IPS-20b (cell line): ENCODE data around the gene HRAS.

Experiments
- H3K27ac ChIP-seq: one replicate; pipeline ENCODE4 v1.5.1; 2013; ENCODE audit warnings: low read length
- H3K27me3 ChIP-seq: 2 replicates; pipeline ENCODE4 v1.6.1; 2013; ENCODE audit warnings: mild to moderate bottlenecking, low read length, inconsistent platforms; ENCODE audit not compliant: insufficient read depth
- H3K36me3 ChIP-seq: 2 replicates; pipeline ENCODE4 v1.6.1; 2013; ENCODE audit warnings: low read depth, mild to moderate bottlenecking, inconsistent platforms, low read length, moderate library complexity; ENCODE audit not compliant: insufficient read depth
- H3K4me1 ChIP-seq: 2 replicates; pipeline ENCODE4 v1.6.1; 2013; ENCODE audit warnings: mild to moderate bottlenecking, control low read depth, inconsistent platforms, low read length, moderate library complexity; ENCODE audit not compliant: insufficient read depth
- H3K4me3 ChIP-seq: 2 replicates; pipeline ENCODE4 v1.5.1; 2013; ENCODE audit warnings: mild to moderate bottlenecking, low read length, inconsistent platforms
- H3K9ac ChIP-seq: 2 replicates; pipeline ENCODE4 v1.6.1; 2013; ENCODE audit warnings: low read depth, mild to moderate bottlenecking, inconsistent platforms, low read length, moderate library complexity
- H3K9me3 ChIP-seq: 2 replicates; pipeline ENCODE4 v1.6.1; 2013; ENCODE audit warnings: mild to moderate bottlenecking, low read depth, low read length, inconsistent platforms; ENCODE audit not compliant: insufficient read depth

HRAS gene

DNA sequence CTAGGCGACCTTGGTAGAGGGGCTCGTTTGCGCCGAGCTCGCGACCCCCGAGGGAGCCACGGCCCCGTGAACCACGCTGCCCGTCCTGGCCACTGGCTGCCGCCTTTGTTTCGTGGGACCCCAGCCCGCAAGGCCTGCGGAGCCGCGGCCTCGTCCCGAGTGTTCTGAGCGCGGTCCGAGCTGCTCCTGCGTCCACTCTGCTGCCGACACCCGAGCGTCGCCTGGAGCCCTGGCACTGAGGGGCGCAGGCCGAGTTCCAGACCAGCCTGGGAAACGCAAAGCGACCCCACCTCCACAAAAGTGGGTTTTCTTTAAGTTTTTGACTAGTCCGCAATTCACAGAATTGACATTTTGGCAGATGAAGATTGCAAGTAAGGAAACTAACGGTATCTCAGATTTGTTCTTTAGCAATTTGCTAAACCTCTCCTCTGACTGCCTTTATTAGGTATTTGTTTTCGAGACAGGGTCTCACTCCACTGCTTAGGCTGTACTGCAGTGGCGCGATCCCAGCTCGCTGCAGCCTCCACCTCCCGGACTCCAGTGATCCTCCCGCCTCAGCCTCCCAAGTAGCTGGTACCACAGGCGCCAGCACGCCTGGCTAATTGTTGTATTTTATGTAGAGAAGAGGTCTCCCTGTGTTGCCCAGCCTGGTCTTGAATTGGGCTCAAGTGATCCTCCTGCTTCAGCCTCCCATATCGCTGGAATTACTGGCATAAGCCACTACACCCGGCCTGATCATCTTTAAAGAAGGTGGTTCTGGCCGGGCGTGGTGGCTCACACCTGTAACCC is 27.5 kb downstream of the HRAS start:
- Histone ChIP-seq H3K4me3 (peak overlapping the region; percentile 74), H3K27me3 (no peaks in the 10 kb centered on the region), H3K9ac (peak overlapping the region; percentile 70), H3K9me3 (no peaks in the 10 kb centered on the region), H3K36me3 (peaks cover 10% of the 10 kb centered on the region; the same call in 1 of the 2 replicates), H3K4me1 (no peaks in the 10 kb centered on the region), H3K27ac (no peak overlapping the region)

DNA sequence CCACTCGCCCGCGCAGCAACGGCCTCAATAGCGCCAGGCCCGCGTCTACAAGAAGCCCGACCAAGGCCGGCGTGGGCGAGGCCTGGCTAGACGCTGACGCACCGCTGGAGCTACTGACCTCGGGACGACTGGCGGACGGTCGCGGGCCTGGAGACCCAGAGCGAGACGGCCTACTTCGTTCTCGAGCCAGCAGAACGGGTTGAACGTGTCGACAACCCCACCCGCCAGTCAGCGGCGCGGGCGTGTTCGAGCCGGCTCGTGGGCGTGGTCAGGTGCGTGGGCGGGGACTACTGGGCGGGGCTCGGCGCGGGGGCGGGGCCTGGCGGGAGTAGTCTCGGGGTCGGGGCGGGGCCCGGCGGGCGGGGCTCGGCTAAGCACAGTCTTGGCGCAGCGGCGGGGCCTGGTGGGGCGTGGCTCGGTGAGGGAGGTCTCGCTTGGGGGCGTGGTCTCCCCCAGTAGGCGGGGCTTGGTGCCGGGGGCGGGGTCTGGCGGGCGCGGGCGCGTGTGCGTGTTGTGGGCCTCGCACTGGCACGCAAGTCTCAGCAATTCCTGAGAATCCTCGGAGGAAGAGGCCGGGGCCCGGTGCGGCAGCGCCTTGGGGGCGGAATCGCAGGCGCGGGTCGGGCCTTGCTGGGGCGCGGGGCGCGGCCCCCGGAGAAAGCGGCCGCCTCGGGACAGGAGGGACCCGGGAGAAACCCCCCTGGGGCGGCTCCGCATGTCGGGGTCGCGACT is 28.2 kb downstream of the HRAS start, which contains the start of gene RNH1:
Gene RNH1, minus strand, starts transcription at position 248 of the 732 bp plus-strand sequence. CDS start 5,080 bp downstream, outside the sequence.
- Histone ChIP-seq H3K9me3 (no peaks in the 10 kb centered on the region), H3K27me3 (no peaks in the 10 kb centered on the region), H3K9ac (peak within 1 kb of the TSS; percentile 95), H3K36me3 (peaks cover 10% of the 10 kb centered on the region; the same call in 1 of the 2 replicates), H3K27ac (peak within 1 kb of the TSS; percentile 77), H3K4me3 (peak within 1 kb of the TSS; percentile 94), H3K4me1 (no peaks in the 10 kb centered on the region)

DNA sequence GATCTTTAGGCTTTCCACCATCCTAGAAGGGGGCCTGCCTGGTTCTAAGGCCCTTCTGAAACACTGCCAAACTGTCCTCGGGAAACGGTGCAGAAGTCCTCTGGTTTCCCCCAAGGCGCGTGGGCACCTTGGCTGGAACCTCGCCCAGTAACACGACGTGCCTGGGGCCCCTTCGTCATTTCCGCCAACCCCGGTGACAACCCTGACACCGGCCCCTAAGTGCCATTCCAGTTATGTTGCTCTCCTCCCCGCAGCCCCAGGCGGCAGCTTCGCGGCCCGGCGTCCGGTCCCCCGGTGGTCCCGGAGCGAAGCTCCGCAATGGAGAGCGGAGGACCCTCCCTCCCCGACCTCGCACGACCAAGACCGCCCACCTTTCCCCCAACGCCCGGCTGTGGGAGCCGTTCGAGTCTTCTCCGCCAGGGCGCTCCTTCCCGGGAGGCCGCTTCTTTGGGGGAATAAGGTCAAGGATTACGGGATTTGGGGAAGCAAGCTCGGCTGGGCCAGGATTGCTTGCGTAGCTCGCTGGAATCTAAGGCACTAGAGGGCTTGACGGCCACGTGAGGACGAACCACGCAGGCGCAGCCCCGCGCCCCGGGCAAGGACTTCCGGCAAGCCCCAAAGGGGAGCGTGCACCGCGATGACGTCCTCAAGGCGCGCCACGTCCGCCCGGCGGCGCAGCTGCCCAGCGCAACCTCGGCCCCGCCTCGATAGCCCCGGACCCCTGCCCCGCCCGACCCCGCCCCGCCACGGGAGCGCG is 29.0 kb downstream of the HRAS start:
- no peaks in the 10 kb centered on the region for H3K9me3 ChIP-seq
- H3K4me1 ChIP-seq = no peaks in the 10 kb centered on the region
- H3K9ac ChIP-seq = peak overlapping the region; percentile 95
- no peaks in the 10 kb centered on the region for H3K27me3 ChIP-seq
- peak overlapping the region; percentile 77 for H3K27ac ChIP-seq
- H3K4me3 ChIP-seq = peak overlapping the region; percentile 94
- H3K36me3 ChIP-seq = peaks cover 16% of the 10 kb centered on the region

DNA sequence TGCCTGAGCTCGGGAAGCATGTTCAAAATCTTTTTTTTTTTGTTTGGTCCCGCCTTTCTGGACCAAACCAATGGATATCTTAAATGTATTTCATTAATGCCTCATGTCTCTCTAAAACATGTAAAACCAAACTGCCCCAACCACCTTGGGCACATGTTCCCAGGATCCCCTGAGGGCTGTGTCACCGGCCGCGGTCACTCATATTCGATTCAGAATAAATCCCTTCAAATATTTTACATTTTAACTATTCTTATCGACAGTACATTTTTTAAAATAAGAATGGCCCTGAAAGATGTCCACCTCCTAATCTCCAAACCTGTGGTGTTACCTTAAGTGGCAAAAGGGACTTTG is 30.4 kb downstream of the HRAS start:
- H3K36me3 ChIP-seq = peaks cover 21% of the 10 kb centered on the region
- H3K4me1 ChIP-seq = no peaks in the 10 kb centered on the region
- H3K9me3 ChIP-seq = no peaks in the 10 kb centered on the region
- no peak overlapping the region for H3K9ac ChIP-seq
- H3K27ac ChIP-seq = no peak overlapping the region
- H3K4me3 ChIP-seq = no peak overlapping the region
- no peaks in the 10 kb centered on the region for H3K27me3 ChIP-seq

DNA sequence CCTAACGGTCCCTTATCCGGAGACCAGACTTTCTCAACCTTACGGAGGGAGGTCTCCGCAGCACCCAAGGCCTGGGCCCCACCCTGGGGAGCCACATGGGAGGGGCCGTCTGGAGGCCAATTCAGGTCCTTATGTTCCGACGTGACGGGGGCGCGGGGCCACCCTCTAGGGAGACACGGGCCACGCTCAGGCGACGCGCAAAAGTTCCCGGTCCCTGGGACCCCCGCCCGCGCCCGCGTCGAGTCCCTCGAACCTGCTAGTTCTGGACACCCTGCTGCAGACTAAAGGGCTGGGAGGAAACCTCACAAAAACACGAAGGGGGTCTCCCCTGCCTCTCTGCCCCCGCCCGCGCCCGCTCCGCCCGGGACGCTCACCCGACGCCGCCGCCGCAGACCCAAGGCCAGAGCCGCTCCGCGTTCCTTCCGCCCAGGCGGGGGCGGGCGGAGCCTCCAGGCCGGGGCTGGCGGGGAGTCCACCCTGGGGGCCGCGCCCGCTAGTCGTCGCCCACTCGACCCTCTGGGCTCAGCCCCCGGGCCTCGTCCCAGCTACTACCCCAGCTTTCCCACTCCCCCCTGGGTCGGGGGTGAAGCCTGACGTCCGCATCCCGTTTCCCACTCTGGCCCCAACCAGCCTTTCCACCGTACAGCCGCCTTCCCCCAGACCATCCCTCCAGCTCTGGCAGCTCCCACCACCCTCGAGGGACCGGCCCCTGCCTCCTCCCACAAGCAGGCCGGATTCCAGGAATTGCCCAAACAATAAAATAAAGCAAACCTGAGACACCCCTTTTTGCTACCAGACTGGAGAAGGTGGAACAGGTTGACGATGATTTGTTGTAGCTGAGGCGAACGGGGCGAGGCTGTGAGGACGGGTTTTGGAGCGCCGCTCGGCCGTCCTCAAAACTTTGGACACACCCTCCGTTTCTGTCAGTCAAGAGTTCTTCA is 31.1 kb downstream of the HRAS start:
- H3K4me1 ChIP-seq = no peaks in the 10 kb centered on the region

DNA sequence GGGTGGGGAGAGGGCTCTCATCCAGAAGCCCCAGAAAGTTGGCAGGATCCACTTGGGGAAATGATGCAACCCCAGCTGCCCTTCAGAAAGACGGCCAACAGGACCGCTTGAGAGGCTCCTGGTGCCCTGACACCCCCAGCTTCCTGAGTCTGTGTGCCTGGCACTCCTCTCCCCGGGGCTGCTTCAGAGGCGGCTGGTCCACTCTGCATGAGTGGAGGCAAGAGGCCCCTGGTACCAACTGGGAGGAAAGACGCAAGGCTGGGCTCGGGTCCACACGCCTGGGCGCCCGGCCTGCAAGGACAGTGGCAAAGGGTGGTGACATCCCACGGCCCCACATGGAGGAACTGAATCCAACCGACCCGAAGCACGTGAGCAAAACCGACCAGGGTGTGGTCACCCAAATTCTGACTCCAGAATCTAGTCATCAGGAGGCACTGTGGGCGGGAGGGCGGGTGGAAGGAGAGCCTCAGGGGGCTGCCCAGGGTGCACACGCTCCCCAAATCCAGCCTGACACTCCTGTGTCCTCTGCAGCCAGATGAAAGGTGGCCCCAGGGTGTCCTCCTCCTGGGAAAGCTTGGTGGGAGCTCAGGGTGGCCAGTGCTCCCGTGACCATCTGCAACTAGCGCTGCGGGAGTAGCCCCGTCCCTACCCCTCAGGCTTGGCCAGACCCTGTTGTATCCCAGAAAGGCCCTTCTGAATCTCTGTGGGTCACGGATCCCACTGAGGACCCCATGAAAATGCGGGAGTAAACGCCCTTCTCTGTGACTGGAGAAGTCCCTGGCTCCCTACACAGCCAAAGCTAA is 32.0 kb downstream of the HRAS start:
- Histone ChIP-seq H3K27me3 (no peaks in the 10 kb centered on the region), H3K9me3 (no peaks in the 10 kb centered on the region), H3K36me3 (peaks cover 28% of the 10 kb centered on the region), H3K4me1 (no peaks in the 10 kb centered on the region), H3K4me3 (no peak overlapping the region), H3K27ac (no peak overlapping the region), H3K9ac (no peak overlapping the region)

More for the DNA sequence above, 31.1 kb downstream of the HRAS start:
- Histone ChIP-seq H3K27me3 (no peaks in the 10 kb centered on the region), H3K9me3 (no peaks in the 10 kb centered on the region), H3K9ac (no peak overlapping the region), H3K36me3 (peaks cover 23% of the 10 kb centered on the region), H3K27ac (no peak overlapping the region), H3K4me3 (peak overlapping the region; percentile 30; the same call in 1 of the 2 replicates)

DNA sequence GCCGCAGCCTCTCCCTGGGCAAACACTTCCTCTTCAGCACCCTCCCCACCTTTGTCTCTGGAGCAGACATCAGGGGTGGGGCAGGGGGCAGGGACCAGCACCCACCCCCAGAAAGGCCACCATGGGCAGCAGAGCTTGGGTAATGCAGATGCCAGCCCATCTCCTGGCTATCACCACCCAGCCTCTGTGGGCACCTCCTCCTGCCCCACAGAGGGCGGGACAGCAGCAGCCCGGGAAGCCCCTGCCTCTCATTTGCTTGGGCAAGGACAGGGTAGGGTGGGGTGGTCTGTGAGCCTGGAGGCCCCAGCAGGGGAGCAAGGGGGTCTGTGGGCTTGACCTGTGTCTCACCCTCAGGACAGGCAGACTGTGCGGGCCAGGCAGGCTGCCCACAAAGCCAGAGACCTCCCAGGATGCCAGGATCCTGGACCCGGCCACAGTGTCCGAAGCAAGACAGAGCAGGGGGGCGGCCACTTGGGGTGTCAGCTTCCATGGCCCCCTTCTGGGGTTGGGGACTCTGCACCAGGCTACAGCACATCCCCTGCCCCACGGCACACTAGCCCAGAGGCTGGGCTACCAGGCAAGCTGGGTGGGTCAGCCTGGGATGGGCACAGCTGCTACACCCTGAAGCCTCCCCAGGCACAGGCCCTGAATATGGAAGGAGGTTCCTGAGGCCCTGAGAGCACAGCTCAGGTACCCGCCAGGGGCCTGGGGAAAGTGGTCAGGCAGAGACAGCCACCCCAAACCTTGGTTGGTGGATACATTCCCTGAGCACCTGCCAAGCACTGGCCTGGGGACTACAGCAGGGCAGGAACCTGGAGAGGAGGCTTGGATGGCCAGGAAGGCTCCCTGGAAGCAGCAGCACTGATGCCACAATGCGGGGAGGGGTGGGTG is 32.8 kb downstream of the HRAS start:
- H3K27me3 ChIP-seq = no peaks in the 10 kb centered on the region
- H3K27ac ChIP-seq = no peak overlapping the region
- no peak overlapping the region for H3K9ac ChIP-seq
- no peaks in the 10 kb centered on the region for H3K4me1 ChIP-seq
- peaks cover 36% of the 10 kb centered on the region for H3K36me3 ChIP-seq
- H3K9me3 ChIP-seq = peaks cover 5% of the 10 kb centered on the region; the same call in 1 of the 2 replicates
- H3K4me3 ChIP-seq = no peak overlapping the region

DNA sequence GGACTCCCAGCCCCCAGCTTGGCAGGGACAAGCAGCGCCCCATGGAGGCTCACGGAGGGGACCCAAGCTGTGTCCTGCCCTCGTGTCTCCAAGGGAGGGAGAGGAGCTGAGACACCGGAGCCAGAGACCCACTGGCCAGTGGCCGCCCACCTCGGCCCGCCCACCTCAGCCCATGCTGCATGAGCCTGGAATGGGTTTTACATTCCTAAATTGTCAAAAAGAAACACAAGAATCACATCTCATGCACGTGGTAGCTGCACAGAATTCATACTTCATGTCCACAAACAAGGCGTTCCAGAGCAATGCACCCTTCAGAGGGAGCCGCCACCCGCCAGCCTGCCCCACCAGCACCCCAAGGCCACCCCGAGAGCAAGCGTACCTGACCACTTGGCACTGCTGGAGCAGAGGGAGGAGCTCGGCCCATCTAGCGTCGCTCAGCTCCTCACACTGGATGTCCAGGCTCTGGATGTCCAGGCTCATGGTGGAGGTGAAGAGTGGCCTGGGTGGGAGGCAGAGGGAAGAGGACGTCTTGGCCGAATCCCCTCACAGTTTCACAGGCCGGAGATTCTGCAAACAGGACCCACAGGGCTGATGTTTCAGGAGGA is 33.6 kb downstream of the HRAS start:
- peaks cover 12% of the 10 kb centered on the region for H3K9me3 ChIP-seq
- H3K4me1 ChIP-seq = no peaks in the 10 kb centered on the region
- H3K4me3 ChIP-seq = no peak overlapping the region
- H3K27me3 ChIP-seq = no peaks in the 10 kb centered on the region
- H3K36me3 ChIP-seq = peaks cover 44% of the 10 kb centered on the region
- no peak overlapping the region for H3K27ac ChIP-seq
- H3K9ac ChIP-seq = no peak overlapping the region

DNA sequence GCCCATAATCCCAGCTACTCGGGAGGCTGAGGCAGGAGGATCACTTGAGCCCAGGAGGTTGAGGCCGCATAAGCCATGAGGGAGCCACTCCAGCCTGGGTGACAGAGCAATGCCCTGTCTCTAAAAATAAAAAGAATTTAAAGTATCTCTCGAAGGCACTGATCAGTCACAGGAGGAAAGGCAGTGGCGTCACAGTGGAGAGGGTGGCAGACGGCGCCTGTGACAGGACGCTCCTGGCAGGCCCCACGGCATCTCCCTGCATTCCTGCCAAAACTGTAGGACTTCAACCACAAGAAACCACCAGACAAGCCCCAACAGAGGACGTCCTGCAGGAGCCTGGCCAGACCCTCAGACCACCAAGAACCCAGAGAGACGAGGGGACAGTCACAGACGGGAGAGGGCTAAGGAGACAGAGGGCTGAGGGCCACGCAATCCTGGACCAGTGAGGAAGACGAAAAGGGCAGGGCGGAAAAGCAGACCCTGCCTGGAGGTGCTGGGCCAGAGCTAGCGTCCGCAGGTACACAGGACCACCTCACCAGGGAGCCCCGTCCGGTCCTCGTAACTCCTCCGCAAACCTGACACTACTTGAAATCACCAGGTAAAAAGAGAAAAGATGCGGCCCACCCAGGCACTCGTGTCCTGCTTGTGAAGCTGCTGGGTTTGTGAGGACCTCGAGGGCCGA is 34.2 kb downstream of the HRAS start:
- no peak overlapping the region for H3K4me3 ChIP-seq
- H3K27ac ChIP-seq = no peak overlapping the region
- H3K27me3 ChIP-seq = no peaks in the 10 kb centered on the region
- H3K36me3 ChIP-seq = peaks cover 47% of the 10 kb centered on the region
- no peaks in the 10 kb centered on the region for H3K4me1 ChIP-seq
- H3K9me3 ChIP-seq = peaks cover 12% of the 10 kb centered on the region
- H3K9ac ChIP-seq = no peak overlapping the region
